Nephron (organoid): ENCODE results near the gene MAP3K3.
A peak's percentile ranks its signal among the peaks of the same experiment; 100 is the strongest.
"Not testable (repeated sequence)": the region's sequence is repeated elsewhere in the genome, so short reads cannot be mapped to it uniquely, and the experiment has no call there.

Experiments used
- H3K27ac Mint-ChIP-seq, 3 experiments: 2 replicates each; pipeline ENCODE4 v1.8.0; 2020; ENCODE audit warnings: mixed read lengths in 3 of 3, mild to moderate bottlenecking in 2 of 3, moderate library complexity in 1 of 3
- H3K27me3 Mint-ChIP-seq: 2 replicates; pipeline ENCODE4 v1.8.0; 2021; ENCODE audit warnings: low read depth, mild to moderate bottlenecking, moderate library complexity, mixed read lengths
- H3K36me3 Mint-ChIP-seq: 2 replicates; pipeline ENCODE4 v1.8.0; 2020; ENCODE audit warnings: low read depth, mixed read lengths
- H3K4me1 Mint-ChIP-seq: 2 replicates; pipeline ENCODE4 v1.8.0; 2020; ENCODE audit warnings: mixed read lengths
- H3K4me3 Mint-ChIP-seq, 3 experiments: 2 replicates each; pipeline ENCODE4 v1.8.0; 2020; ENCODE audit warnings: mild to moderate bottlenecking in 3 of 3, mixed read lengths in 3 of 3, moderate library complexity in 2 of 3
- H3K9me3 Mint-ChIP-seq: 2 replicates; pipeline ENCODE4 v1.8.0; 2020; ENCODE audit warnings: mixed read lengths
- TF ChIP-seq, protein P1 (sequence below), 3 experiments: fragments of 200-600 bp; sonication (generic); IDR thresholded peaks; one replicate each; pipeline ENCODE4 v1.5.0; 2021; ENCODE audit warnings: antibody characterized with exemption in 3 of 3; ENCODE audit not compliant: unreplicated experiment in 3 of 3

The MAP3K3 gene

DNA sequence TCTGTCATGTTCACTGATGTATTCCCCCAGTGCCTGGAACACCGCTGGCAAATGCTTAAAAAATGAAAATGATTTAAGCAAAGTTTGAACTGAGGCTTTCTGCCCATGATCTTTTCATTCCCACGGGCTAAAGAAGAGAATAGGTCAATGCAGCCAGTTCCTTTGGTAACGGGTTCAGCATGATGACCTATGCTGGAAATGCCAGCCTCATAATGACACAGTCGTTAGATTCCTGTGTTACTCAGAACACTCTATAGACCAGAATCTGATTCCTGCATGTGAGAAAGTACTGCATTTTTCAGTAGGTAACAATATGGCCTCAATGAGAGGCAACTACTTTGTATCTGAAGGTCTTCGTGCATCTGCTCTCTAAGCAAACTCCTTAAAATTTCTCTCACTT lies 96.8 kb downstream of the MAP3K3 start:
- H3K9me3 Mint-ChIP-seq = no peaks in the 10 kb centered on the region
- no peaks in the 10 kb centered on the region for H3K27me3 Mint-ChIP-seq
- no peaks in the 10 kb centered on the region for H3K4me1 Mint-ChIP-seq
- peaks cover 13% of the 10 kb centered on the region for H3K36me3 Mint-ChIP-seq
- H3K4me3 Mint-ChIP-seq = no peak overlapping the region
- no peak overlapping the region for H3K27ac Mint-ChIP-seq
- TF ChIP-seq, protein P1, sequence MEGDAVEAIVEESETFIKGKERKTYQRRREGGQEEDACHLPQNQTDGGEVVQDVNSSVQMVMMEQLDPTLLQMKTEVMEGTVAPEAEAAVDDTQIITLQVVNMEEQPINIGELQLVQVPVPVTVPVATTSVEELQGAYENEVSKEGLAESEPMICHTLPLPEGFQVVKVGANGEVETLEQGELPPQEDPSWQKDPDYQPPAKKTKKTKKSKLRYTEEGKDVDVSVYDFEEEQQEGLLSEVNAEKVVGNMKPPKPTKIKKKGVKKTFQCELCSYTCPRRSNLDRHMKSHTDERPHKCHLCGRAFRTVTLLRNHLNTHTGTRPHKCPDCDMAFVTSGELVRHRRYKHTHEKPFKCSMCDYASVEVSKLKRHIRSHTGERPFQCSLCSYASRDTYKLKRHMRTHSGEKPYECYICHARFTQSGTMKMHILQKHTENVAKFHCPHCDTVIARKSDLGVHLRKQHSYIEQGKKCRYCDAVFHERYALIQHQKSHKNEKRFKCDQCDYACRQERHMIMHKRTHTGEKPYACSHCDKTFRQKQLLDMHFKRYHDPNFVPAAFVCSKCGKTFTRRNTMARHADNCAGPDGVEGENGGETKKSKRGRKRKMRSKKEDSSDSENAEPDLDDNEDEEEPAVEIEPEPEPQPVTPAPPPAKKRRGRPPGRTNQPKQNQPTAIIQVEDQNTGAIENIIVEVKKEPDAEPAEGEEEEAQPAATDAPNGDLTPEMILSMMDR (IDR thresholded peaks at IDR 0.05; ENCODE audit: unreplicated experiment in 3 of 3) = no peak

DNA sequence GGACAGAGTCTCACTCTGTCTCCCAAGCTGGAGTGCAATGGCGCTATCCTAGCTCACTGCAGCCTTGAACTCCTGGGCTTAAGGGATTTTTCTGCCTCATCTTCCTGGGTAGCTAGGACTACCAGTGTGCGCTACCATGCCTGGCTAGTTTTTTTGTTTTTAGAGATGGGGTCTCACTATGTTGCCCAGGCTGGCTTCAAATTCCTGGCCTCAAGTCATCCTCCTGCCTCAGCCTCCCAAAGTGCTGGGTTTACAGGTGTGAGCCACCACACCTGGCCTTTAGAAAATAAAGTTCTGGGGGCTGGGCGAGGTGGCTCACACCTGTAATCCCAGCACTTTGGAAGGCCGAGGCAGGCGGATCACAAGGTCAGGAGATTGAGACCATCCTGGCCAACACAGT lies 98.0 kb downstream of the MAP3K3 start:
- not testable (repeated sequence) for H3K4me1 Mint-ChIP-seq, H3K9me3 Mint-ChIP-seq, H3K27me3 Mint-ChIP-seq, H3K27ac Mint-ChIP-seq, H3K4me3 Mint-ChIP-seq
- H3K36me3 Mint-ChIP-seq = peaks cover 13% of the 10 kb centered on the region

DNA sequence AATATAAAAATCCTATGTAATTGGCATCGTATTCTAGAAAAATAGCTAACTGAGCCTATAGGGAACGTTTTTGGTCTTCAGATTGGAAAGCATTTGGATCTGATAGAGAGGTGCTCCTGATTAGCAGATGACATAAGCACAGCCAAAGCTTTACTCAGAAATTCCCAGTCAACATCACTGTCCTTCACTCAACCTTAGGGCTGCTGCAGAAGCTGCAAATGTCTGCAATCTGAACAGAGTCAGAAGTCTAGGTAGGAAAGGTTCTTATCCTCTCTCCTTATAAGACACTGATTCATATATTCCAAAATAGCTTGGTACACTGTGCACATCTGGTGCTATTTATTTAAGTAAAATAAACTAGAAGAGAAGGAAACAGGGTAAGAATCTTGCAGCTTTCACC lies 100.2 kb downstream of the MAP3K3 start:
- H3K4me1 Mint-ChIP-seq = no peaks in the 10 kb centered on the region
- H3K4me3 Mint-ChIP-seq = no peak overlapping the region
- no peaks in the 10 kb centered on the region for H3K9me3 Mint-ChIP-seq
- TF ChIP-seq, protein P1 (IDR thresholded peaks at IDR 0.05; ENCODE audit: unreplicated experiment in 3 of 3) = no peak
- peaks cover 19% of the 10 kb centered on the region for H3K36me3 Mint-ChIP-seq
- no peaks in the 10 kb centered on the region for H3K27me3 Mint-ChIP-seq
- no peak overlapping the region for H3K27ac Mint-ChIP-seq

DNA sequence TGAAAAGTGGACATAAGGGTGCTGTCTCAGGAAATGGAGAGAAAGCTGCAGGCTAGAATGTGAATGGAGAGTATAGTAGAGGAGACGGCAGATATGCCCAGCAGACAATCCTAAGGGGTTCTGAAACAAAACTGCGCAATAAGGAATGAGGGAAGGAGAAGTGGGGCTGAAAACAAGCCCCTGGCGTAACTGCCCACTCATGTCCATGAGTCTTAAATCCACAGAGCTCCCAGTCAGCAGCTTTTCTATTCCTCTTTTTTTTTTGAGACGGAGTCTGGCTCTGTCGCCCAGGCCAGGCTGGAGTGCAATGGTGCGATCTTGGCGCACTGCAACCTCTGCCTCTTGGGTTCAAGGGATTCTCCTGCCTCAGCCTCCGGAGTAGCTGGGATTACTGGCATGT lies 113.5 kb downstream of the MAP3K3 start:
- H3K9me3 Mint-ChIP-seq = no peaks in the 10 kb centered on the region
- no peaks in the 10 kb centered on the region for H3K27me3 Mint-ChIP-seq
- peak overlapping the region in 1 of 3 experiments; percentile 4 for H3K4me3 Mint-ChIP-seq
- TF ChIP-seq, protein P1 (IDR thresholded peaks at IDR 0.05; ENCODE audit: unreplicated experiment in 3 of 3) = no peak
- peaks cover 5% of the 10 kb centered on the region for H3K4me1 Mint-ChIP-seq
- no peaks in the 10 kb centered on the region for H3K36me3 Mint-ChIP-seq
- H3K27ac Mint-ChIP-seq = no peak overlapping the region

DNA sequence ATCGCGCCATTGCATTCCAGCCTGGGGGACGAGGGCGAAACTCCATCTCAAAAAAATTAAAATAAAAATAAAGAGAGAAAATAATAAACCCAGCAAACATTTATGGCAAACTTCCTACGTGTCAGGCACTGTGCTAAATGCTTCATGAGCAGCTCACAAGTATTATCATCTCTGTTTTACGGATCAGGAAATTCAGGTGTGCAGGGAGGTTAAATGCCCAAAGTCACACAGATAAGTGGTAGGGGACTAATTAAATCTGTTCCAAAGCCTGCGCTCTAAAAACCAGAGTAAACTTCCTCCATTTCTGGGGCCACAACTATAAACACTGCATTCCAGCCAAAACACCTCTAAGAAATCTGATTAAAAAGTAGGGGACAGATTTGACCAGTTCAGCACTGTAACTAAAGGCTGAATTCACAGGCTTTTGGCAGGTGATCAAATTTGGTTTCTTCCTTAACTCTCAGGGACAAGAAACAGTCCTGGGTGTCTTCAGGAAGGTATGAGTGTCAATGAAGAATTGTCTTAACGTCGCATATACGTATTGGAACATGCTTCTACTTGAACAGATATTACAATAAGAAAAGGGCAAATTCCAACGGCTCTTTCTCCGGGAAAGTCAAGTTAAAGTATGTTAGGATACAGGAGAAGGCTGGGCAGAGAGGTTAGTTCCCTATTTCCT lies 118.4 kb downstream of the MAP3K3 start:
- peak overlapping the region; percentile 84 to 90 (median 88) for H3K4me3 Mint-ChIP-seq
- no peaks in the 10 kb centered on the region for H3K9me3 Mint-ChIP-seq
- H3K36me3 Mint-ChIP-seq = peaks cover 5% of the 10 kb centered on the region
- H3K27me3 Mint-ChIP-seq = no peaks in the 10 kb centered on the region
- peaks cover 11% of the 10 kb centered on the region for H3K4me1 Mint-ChIP-seq
- H3K27ac Mint-ChIP-seq = peak overlapping the region; percentile 94 to 97 (median 95)
- TF ChIP-seq, protein P1 (IDR thresholded peaks at IDR 0.05; ENCODE audit: unreplicated experiment in 3 of 3) = no peak

DNA sequence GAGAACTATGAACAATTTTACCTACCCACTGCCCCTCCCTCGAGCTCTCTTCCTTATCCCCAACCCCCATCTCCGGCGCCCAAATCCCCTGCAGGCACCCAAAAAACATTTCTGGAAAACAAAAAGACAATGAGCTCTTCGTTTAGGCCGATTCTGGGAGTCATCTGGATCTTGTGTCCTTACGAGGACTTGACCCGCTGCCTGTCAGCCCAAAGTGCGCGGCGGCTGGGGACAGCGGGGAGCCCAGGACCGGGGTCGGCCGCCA lies 118.9 kb downstream of the MAP3K3 start:
- H3K27ac Mint-ChIP-seq = peak overlapping the region; percentile 94 to 97 (median 95)
- H3K36me3 Mint-ChIP-seq = peaks cover 9% of the 10 kb centered on the region
- no peaks in the 10 kb centered on the region for H3K27me3 Mint-ChIP-seq
- H3K4me1 Mint-ChIP-seq = peaks cover 11% of the 10 kb centered on the region
- TF ChIP-seq, protein P1 (IDR thresholded peaks at IDR 0.05; ENCODE audit: unreplicated experiment in 3 of 3) = no peak
- no peaks in the 10 kb centered on the region for H3K9me3 Mint-ChIP-seq
- peak overlapping the region; percentile 84 to 90 (median 88) for H3K4me3 Mint-ChIP-seq
